Liver (tissue), 9 donors: Measurements from ENCODE around the gene SP100. TPM values are rescaled to one million over a fixed set of nuclear protein-coding genes. Genes with fewer than 3 reads are reported as not detected.

Experiments
- DNase-seq: peaks from one replicate; pipeline ENCODE4 v3.0.0-alpha.2; 2017; ENCODE audit warnings: low spot score
- H3K27ac ChIP-seq, 2 donors: one replicate each; pipeline ENCODE4 v1.7.0; 2013; ENCODE audit warnings: inconsistent platforms in 2 of 2, low read length in 2 of 2, control low read depth in 1 of 2, low read depth in 1 of 2, mild to moderate bottlenecking in 1 of 2
- H3K27me3 ChIP-seq, 4 donors: one replicate each; pipeline versions ENCODE4 v1.6.1 to v1.7.0; 2013; ENCODE audit warnings: low read length in 3 of 4, inconsistent platforms in 1 of 4, mild to moderate bottlenecking in 1 of 4, moderate library complexity in 1 of 4; ENCODE audit not compliant: control insufficient read depth in 4 of 4, insufficient read depth in 4 of 4
- H3K36me3 ChIP-seq, 4 donors: one replicate each; pipeline versions ENCODE4 v1.6.1 to v1.7.0; 2013; ENCODE audit warnings: low read length in 3 of 4, mild to moderate bottlenecking in 3 of 4, low read depth in 1 of 4, moderate library complexity in 1 of 4; ENCODE audit not compliant: control insufficient read depth in 4 of 4, insufficient read depth in 3 of 4
- H3K4me1 ChIP-seq, 4 donors: one replicate each; pipeline versions ENCODE4 v1.6.1 to v1.7.0; 2013; ENCODE audit warnings: low read length in 3 of 4, mild to moderate bottlenecking in 3 of 4, moderate library complexity in 1 of 4; ENCODE audit not compliant: control insufficient read depth in 4 of 4, insufficient read depth in 4 of 4
- H3K4me3 ChIP-seq, 3 donors: one replicate each; pipeline versions ENCODE4 v1.6.1 to v1.7.0; 2013; ENCODE audit warnings: low read length in 3 of 3, control low read depth in 1 of 3, low read depth in 1 of 3, mild to moderate bottlenecking in 1 of 3
- H3K9ac ChIP-seq, 2 donors: one replicate each; pipeline ENCODE4 v1.7.0; 2013; ENCODE audit warnings: low read length in 2 of 2, mild to moderate bottlenecking in 2 of 2, moderate library complexity in 2 of 2, control low read depth in 1 of 2, low read depth in 1 of 2
- H3K9me3 ChIP-seq, 4 donors: one replicate each; pipeline versions ENCODE4 v1.6.1 to v1.7.0; 2013; ENCODE audit warnings: low read length in 3 of 4; ENCODE audit not compliant: control insufficient read depth in 4 of 4
- ATF3 ChIP-seq: IDR thresholded peaks from 2 replicates; pipeline ENCODE4 v1.6.1; 2016; ENCODE audit warnings: antibody characterized with exemption
- EGR1 ChIP-seq, 2 donors: IDR thresholded peaks; 2 replicates each; pipeline ENCODE4 v1.6.1; 2016 to 2018; ENCODE audit warnings: antibody characterized with exemption in 2 of 2, low read depth in 2 of 2
- FOXA1 ChIP-seq: IDR thresholded peaks from 2 replicates; pipeline ENCODE4 v1.6.1; 2016; ENCODE audit warnings: antibody characterized with exemption
- FOXA2 ChIP-seq: IDR thresholded peaks from 2 replicates; pipeline ENCODE4 v1.6.1; 2016; ENCODE audit warnings: antibody characterized with exemption
- GABPA ChIP-seq, 2 donors: IDR thresholded peaks in 1 of 2; conservative IDR thresholded peaks in 1 of 2; 2 replicates each; pipeline ENCODE4 v1.6.1; 2016; ENCODE audit warnings: antibody characterized with exemption in 2 of 2, mild to moderate bottlenecking in 1 of 2, moderate library complexity in 1 of 2
- HNF4A ChIP-seq, 2 donors: conservative IDR thresholded peaks; 2 replicates each; pipeline ENCODE4 v1.6.1; 2016; ENCODE audit warnings: antibody characterized with exemption in 2 of 2, mild to moderate bottlenecking in 2 of 2
- HNF4G ChIP-seq: IDR thresholded peaks from 2 replicates; pipeline ENCODE4 v1.6.1; 2016; ENCODE audit warnings: antibody characterized with exemption
- JUND ChIP-seq, 2 donors: IDR thresholded peaks; 2 replicates each; pipeline ENCODE4 v1.6.1; 2016; ENCODE audit warnings: antibody characterized with exemption in 2 of 2
- NR2F2 ChIP-seq: IDR thresholded peaks from 2 replicates; pipeline ENCODE4 v1.6.1; 2016; ENCODE audit warnings: antibody characterized with exemption
- RAD21 ChIP-seq, 2 donors: IDR thresholded peaks; 2 replicates each; pipeline ENCODE4 v1.6.1; 2016; ENCODE audit warnings: antibody characterized with exemption in 2 of 2, mild to moderate bottlenecking in 2 of 2
- RXRA ChIP-seq, 2 donors: IDR thresholded peaks; 2 replicates each; pipeline ENCODE4 v1.6.1; 2017 to 2018; ENCODE audit warnings: antibody characterized with exemption in 2 of 2, mild to moderate bottlenecking in 1 of 2
- SP1 ChIP-seq: IDR thresholded peaks from 2 replicates; pipeline ENCODE4 v1.6.1; 2018; ENCODE audit warnings: antibody characterized with exemption, mild to moderate bottlenecking
- TAF1 ChIP-seq: conservative IDR thresholded peaks from 2 replicates; pipeline ENCODE4 v1.6.1; 2016; ENCODE audit warnings: antibody characterized with exemption, mild to moderate bottlenecking
- YY1 ChIP-seq: IDR thresholded peaks from 2 replicates; pipeline ENCODE4 v1.6.1; 2016; ENCODE audit warnings: antibody characterized with exemption, mild to moderate bottlenecking
- WGBS: extraction: QIAGEN DNeasy Blood & Tissue Kit; methylation state at CpG from one replicate; pipeline ENCODE4 v1.1.7; 2013; 5-methylcytosine and 5-hydroxymethylcytosine counted together
- polyA plus RNA-seq, 2 donors: library from polyadenylated mRNA; stranded (reverse) in 1 of 2; unstranded in 1 of 2; fragments of 200-250 nt in 1 of 2; fragments of >200 nt in 1 of 2; fragmentation: Nextera tagmentation in 1 of 2; extraction: Ambion mirVana in 1 of 2; gene quantifications; one replicate each; pipeline versions ENCODE4 v1.2.1 to v1.2.3, GENCODE V29; 2013 to 2015
- total RNA-seq, 2 donors: library from RNA; depleted of rRNA; stranded (reverse); fragments of >200 nt; gene quantifications; one replicate each; pipeline ENCODE4 v1.2.3, GENCODE V29; 2014
- TF ChIP-seq, protein P1 (sequence below): fragments of 150-350 bp; IDR thresholded peaks from 2 replicates; pipeline ENCODE4 v1.5.1; 2017; ENCODE audit warnings: improper control_type of control experiment, low read depth, low read length; ENCODE audit not compliant: missing input control
- TF ChIP-seq, protein P2 (sequence below): IDR thresholded peaks from 2 replicates; pipeline ENCODE4 v1.6.1; 2016; ENCODE audit warnings: antibody characterized with exemption, mild to moderate bottlenecking
- TF ChIP-seq, protein P3 (sequence below): IDR thresholded peaks from 2 replicates; pipeline ENCODE4 v1.6.1; 2016; ENCODE audit warnings: antibody characterized with exemption
- TF ChIP-seq, protein P4 (sequence below): IDR thresholded peaks from 2 replicates; pipeline ENCODE4 v1.6.1; 2016; ENCODE audit warnings: antibody characterized with exemption
- donor health status: healthy.
- donor health status: healthy.
- donor health status: healthy.
- donor health status: healthy.
- donor health status: healthy.

Gene SP100
- total and polyA plus RNA-seq, 4 donors = 21.9 to 45.5 (median 33.1) TPM

DNA sequence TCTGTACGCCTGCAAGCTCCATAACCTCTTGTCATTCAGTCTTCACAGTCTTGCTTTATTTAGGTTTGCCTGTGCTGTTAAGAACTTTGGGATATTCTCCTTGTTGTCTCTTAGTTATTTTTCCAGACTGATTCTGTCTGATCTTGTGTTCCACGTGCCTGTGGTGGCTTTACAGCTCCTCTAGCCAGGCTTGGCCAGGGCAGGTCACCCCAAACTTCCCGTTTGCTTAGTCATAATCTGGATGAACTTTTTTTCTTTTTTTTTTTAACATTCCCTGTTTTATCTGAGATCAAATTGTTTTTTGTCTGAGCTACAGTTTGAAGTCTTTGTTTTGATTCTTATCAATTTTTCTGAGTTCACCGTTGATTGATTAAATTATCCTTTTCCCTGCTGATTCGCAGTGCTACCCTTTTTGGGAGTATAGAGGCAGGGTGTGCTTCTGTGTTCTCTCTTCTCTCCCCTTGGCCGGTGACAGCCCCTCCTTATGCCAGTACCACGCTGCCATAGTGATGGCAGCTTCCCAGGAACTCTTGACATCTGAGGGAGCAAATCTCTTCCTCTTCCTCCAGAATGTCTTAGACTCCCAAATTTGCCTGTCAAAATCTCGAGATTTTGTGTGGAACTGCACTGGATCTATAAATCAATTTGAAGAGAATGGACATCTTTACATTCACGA is 2.5 kb downstream of the SP100 start:
- Histone ChIP-seq H3K27ac (peak overlapping the region in 1 of 2 donors; percentile 28), H3K4me3 (peak overlapping the region in 1 of 3 donors; percentile 28), H3K9me3 (no peaks in the 10 kb centered on the region), H3K36me3 (peaks cover 0 to 4% (median 0%) of the 10 kb centered on the region in 4 donors), H3K9ac (no peak overlapping the region), H3K4me1 (peaks cover 8 to 31% (median 20%) of the 10 kb centered on the region in 4 donors), H3K27me3 (no peaks in the 10 kb centered on the region)
- 61% methylated on average over 9 of the region's 9 CpGs for WGBS
- TF ChIP-seq YY1 (no peak), NR2F2 (no peak), TAF1 (no peak), FOXA1 (no peak), HNF4G (no peak), HNF4A (conservative IDR thresholded peaks at IDR 0.05) (no peak), EGR1 (IDR thresholded peaks at IDR 0.05; ENCODE audit: low read depth in 2 of 2) (no peak), SP1 (no peak), GABPA (IDR thresholded peaks at IDR 0.05 in 1 of 2, conservative IDR thresholded peaks at IDR 0.05 in 1 of 2) (no peak)
- TF ChIP-seq, protein P1, sequence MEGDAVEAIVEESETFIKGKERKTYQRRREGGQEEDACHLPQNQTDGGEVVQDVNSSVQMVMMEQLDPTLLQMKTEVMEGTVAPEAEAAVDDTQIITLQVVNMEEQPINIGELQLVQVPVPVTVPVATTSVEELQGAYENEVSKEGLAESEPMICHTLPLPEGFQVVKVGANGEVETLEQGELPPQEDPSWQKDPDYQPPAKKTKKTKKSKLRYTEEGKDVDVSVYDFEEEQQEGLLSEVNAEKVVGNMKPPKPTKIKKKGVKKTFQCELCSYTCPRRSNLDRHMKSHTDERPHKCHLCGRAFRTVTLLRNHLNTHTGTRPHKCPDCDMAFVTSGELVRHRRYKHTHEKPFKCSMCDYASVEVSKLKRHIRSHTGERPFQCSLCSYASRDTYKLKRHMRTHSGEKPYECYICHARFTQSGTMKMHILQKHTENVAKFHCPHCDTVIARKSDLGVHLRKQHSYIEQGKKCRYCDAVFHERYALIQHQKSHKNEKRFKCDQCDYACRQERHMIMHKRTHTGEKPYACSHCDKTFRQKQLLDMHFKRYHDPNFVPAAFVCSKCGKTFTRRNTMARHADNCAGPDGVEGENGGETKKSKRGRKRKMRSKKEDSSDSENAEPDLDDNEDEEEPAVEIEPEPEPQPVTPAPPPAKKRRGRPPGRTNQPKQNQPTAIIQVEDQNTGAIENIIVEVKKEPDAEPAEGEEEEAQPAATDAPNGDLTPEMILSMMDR = no peak
- no peak for DNase-seq

- no peak for TF ChIP-seq YY1
- TF ChIP-seq TAF1 = no peak
- no peak for TF ChIP-seq EGR1 (IDR thresholded peaks at IDR 0.05; ENCODE audit: low read depth in 2 of 2)
- TF ChIP-seq JUND (IDR thresholded peaks at IDR 0.05) = no peak
- no peak for TF ChIP-seq ATF3
- TF ChIP-seq GABPA (IDR thresholded peaks at IDR 0.05 in 1 of 2, conservative IDR thresholded peaks at IDR 0.05 in 1 of 2) = no peak
- TF ChIP-seq, protein P2, sequence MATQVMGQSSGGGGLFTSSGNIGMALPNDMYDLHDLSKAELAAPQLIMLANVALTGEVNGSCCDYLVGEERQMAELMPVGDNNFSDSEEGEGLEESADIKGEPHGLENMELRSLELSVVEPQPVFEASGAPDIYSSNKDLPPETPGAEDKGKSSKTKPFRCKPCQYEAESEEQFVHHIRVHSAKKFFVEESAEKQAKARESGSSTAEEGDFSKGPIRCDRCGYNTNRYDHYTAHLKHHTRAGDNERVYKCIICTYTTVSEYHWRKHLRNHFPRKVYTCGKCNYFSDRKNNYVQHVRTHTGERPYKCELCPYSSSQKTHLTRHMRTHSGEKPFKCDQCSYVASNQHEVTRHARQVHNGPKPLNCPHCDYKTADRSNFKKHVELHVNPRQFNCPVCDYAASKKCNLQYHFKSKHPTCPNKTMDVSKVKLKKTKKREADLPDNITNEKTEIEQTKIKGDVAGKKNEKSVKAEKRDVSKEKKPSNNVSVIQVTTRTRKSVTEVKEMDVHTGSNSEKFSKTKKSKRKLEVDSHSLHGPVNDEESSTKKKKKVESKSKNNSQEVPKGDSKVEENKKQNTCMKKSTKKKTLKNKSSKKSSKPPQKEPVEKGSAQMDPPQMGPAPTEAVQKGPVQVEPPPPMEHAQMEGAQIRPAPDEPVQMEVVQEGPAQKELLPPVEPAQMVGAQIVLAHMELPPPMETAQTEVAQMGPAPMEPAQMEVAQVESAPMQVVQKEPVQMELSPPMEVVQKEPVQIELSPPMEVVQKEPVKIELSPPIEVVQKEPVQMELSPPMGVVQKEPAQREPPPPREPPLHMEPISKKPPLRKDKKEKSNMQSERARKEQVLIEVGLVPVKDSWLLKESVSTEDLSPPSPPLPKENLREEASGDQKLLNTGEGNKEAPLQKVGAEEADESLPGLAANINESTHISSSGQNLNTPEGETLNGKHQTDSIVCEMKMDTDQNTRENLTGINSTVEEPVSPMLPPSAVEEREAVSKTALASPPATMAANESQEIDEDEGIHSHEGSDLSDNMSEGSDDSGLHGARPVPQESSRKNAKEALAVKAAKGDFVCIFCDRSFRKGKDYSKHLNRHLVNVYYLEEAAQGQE = no peak
- TF ChIP-seq NR2F2 = no peak
- TF ChIP-seq, protein P3, sequence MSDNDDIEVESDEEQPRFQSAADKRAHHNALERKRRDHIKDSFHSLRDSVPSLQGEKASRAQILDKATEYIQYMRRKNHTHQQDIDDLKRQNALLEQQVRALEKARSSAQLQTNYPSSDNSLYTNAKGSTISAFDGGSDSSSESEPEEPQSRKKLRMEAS = no peak
- TF ChIP-seq HNF4A (conservative IDR thresholded peaks at IDR 0.05) = no peak
- TF ChIP-seq SP1 = no peak
- TF ChIP-seq, protein P4, sequence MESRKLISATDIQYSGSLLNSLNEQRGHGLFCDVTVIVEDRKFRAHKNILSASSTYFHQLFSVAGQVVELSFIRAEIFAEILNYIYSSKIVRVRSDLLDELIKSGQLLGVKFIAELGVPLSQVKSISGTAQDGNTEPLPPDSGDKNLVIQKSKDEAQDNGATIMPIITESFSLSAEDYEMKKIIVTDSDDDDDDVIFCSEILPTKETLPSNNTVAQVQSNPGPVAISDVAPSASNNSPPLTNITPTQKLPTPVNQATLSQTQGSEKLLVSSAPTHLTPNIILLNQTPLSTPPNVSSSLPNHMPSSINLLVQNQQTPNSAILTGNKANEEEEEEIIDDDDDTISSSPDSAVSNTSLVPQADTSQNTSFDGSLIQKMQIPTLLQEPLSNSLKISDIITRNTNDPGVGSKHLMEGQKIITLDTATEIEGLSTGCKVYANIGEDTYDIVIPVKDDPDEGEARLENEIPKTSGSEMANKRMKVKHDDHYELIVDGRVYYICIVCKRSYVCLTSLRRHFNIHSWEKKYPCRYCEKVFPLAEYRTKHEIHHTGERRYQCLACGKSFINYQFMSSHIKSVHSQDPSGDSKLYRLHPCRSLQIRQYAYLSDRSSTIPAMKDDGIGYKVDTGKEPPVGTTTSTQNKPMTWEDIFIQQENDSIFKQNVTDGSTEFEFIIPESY = no peak
- no peak for TF ChIP-seq RXRA (IDR thresholded peaks at IDR 0.05)
- TF ChIP-seq FOXA1 = no peak
- TF ChIP-seq HNF4G = no peak
- TF ChIP-seq RAD21 (IDR thresholded peaks at IDR 0.05) = no peak
- TF ChIP-seq FOXA2 = no peak
- TF ChIP-seq, protein P1 = no peak
- Histone ChIP-seq H3K4me3 (no peak overlapping the region), H3K9me3 (no peaks in the 10 kb centered on the region), H3K27me3 (no peaks in the 10 kb centered on the region), H3K36me3 (peaks cover 0 to 4% (median 0%) of the 10 kb centered on the region in 4 donors), H3K4me1 (peaks cover 8 to 38% (median 25%) of the 10 kb centered on the region in 4 donors), H3K9ac (no peak overlapping the region), H3K27ac (no peak overlapping the region)
- no peak for DNase-seq
- WGBS = 87% methylated on average over 4 of the region's 4 CpGs
Measured at GRCh38 chr2:230419181-230419580, 3.2 kb downstream of the SP100 start.
